ENCODE measurements around the gene JAKMIP1. TPM values are rescaled to one million over a fixed set of nuclear protein-coding genes. Genes with fewer than 3 reads are reported as not detected.

Gene JAKMIP1
- total RNA-seq, 1 experiment from 2014 or later, result not detected

GRCh38 chr4:5999830-6000365 lies 200.5 kb downstream of the JAKMIP1 start:
- no peak for ATAC-seq
- no peaks in the 10 kb centered on the region for H3K36me3 ChIP-seq (ENCODE audit: control insufficient read depth, insufficient read depth, low read length)
- no peak for TF ChIP-seq TCF7L2 (IDR thresholded peaks at IDR 0.05; ENCODE audit: low read depth, low read length)
- TF ChIP-seq, protein P1, sequence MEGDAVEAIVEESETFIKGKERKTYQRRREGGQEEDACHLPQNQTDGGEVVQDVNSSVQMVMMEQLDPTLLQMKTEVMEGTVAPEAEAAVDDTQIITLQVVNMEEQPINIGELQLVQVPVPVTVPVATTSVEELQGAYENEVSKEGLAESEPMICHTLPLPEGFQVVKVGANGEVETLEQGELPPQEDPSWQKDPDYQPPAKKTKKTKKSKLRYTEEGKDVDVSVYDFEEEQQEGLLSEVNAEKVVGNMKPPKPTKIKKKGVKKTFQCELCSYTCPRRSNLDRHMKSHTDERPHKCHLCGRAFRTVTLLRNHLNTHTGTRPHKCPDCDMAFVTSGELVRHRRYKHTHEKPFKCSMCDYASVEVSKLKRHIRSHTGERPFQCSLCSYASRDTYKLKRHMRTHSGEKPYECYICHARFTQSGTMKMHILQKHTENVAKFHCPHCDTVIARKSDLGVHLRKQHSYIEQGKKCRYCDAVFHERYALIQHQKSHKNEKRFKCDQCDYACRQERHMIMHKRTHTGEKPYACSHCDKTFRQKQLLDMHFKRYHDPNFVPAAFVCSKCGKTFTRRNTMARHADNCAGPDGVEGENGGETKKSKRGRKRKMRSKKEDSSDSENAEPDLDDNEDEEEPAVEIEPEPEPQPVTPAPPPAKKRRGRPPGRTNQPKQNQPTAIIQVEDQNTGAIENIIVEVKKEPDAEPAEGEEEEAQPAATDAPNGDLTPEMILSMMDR (IDR thresholded peaks at IDR 0.05), result no peak
- no peak for TF ChIP-seq REST (IDR thresholded peaks at IDR 0.05; ENCODE audit: insufficient read depth in 1 of 2, low read depth in 2 of 2, low read length in 1 of 2)
- TF ChIP-seq SIN3A (IDR thresholded peaks at IDR 0.05; ENCODE audit: borderline replicate concordance, insufficient read depth, low read depth, low read length), result no peak
- TF ChIP-seq POLR2AphosphoS5 (IDR thresholded peaks at IDR 0.05; ENCODE audit: low read depth, low read length), result no peak
- CTCF ChIA-PET, result no interaction called here
- no peak overlapping the region for H3K27ac ChIP-seq (ENCODE audit: low read length)
- no peaks in the 10 kb centered on the region for H3K4me1 ChIP-seq (ENCODE audit: control insufficient read depth, insufficient read depth, low read length)
- in situ Hi-C loops (cut with HindIII; ENCODE audit: low pct_unique_long_range_greater_than_20kb, low sequenced_read_pairs), result no loop called here
- no peaks in the 10 kb centered on the region for H3K9me3 ChIP-seq (ENCODE audit: control insufficient read depth, insufficient read depth, low read depth, low read length)
- DNase-seq (ENCODE audit: low read depth, low spot score), result no peak
- POLR2A ChIA-PET, result no interaction called here
- H3K27me3 ChIP-seq (ENCODE audit: control insufficient read depth, insufficient read depth, low read length), result no peaks in the 10 kb centered on the region
- intact Hi-C loops (cut with micrococcal nuclease; ENCODE audit: unreplicated experiment), result no loop called here
- no TSS peak for BruUV-seq (replicated peaks)
- H3K4me3 ChIP-seq (ENCODE audit: low read depth in 2 of 2, low read length in 2 of 2), result no peak overlapping the region

- ChIA-PET CTCF (no interaction called here), POLR2A (no interaction called here)
- no peak for ATAC-seq
- H3K4me1 ChIP-seq (ENCODE audit: control insufficient read depth, insufficient read depth, low read length), result no peaks in the 10 kb centered on the region
- BruUV-seq (replicated peaks), result no TSS peak
- no peaks in the 10 kb centered on the region for H3K36me3 ChIP-seq (ENCODE audit: control insufficient read depth, insufficient read depth, low read length)
- in situ Hi-C loops (cut with HindIII; ENCODE audit: low pct_unique_long_range_greater_than_20kb, low sequenced_read_pairs), result no loop called here
- H3K9me3 ChIP-seq (ENCODE audit: control insufficient read depth, insufficient read depth, low read depth, low read length), result no peaks in the 10 kb centered on the region
- intact Hi-C loops (cut with micrococcal nuclease; ENCODE audit: unreplicated experiment), result no loop called here
- DNase-seq (ENCODE audit: low read depth, low spot score), result no peak
- no peak overlapping the region for H3K4me3 ChIP-seq (ENCODE audit: low read depth in 2 of 2, low read length in 2 of 2)
- TF ChIP-seq SIN3A (IDR thresholded peaks at IDR 0.05; ENCODE audit: borderline replicate concordance, insufficient read depth, low read depth, low read length) (no peak), POLR2AphosphoS5 (IDR thresholded peaks at IDR 0.05; ENCODE audit: low read depth, low read length) (no peak), REST (IDR thresholded peaks at IDR 0.05; ENCODE audit: insufficient read depth in 1 of 2, low read depth in 2 of 2, low read length in 1 of 2) (no peak), TCF7L2 (IDR thresholded peaks at IDR 0.05; ENCODE audit: low read depth, low read length) (no peak)
- TF ChIP-seq, protein P1 (IDR thresholded peaks at IDR 0.05), result no peak
- no peak overlapping the region for H3K27ac ChIP-seq (ENCODE audit: low read length)
- no peaks in the 10 kb centered on the region for H3K27me3 ChIP-seq (ENCODE audit: control insufficient read depth, insufficient read depth, low read length)
Measured at GRCh38 chr4:5999356-5999755, 201.0 kb downstream of the JAKMIP1 start.
